Caco-2 (cell line): Measurements from ENCODE around the gene FAM161A. TPM values are rescaled to one million over a fixed set of nuclear protein-coding genes. Genes with fewer than 3 reads are reported as not detected.

Source experiments
- BruUV-seq: library from RNA; stranded (reverse); fragments of 400-500 nt; replicated peaks from 2 replicates; lab custom pipeline; 2021; lab: Mats Ljungman, UMichigan
- CTCF ChIA-PET: fragments of 300-600 bp; sonication (Branson Sonifier 250); formaldehyde crosslinking; loops from one replicate; lab custom pipeline; 2022; ENCODE audit warnings: antibody characterized with exemption; lab: Charles Lee
- POLR2A ChIA-PET: fragments of 300-600 bp; sonication (Branson Sonifier 250); formaldehyde crosslinking; loops from one replicate; lab custom pipeline; 2022; ENCODE audit warnings: antibody characterized with exemption; lab: Charles Lee
- DNase-seq, 2 experiments: peaks; one replicate each; pipeline versions ENCODE4 v3.0.0 to v3.0.0-alpha.2; 2020 to 2022
- H3K27me3 ChIP-seq: replicated peaks from 2 replicates; pipeline ENCODE4 v1.6.0; 2011; ENCODE audit warnings: low read length; ENCODE audit not compliant: control insufficient read depth, insufficient read depth
- H3K36me3 ChIP-seq: 2 replicates; pipeline ENCODE4 v1.5.1; 2011; ENCODE audit warnings: low read length; ENCODE audit not compliant: control insufficient read depth, insufficient read depth
- H3K4me1 ChIP-seq: fragments of 250-450 bp; sonication (Bioruptor Pico); 2 replicates; pipeline ENCODE4 v1.5.1; 2020; ENCODE audit warnings: mild to moderate bottlenecking
- H3K4me3 ChIP-seq: 2 replicates; pipeline ENCODE4 v1.5.1; 2011; ENCODE audit warnings: low read depth, mild to moderate bottlenecking, control low read depth, low read length
- H3K9me3 ChIP-seq: fragments of 250-450 bp; sonication (Bioruptor Pico); 2 replicates; pipeline ENCODE4 v1.5.1; 2020; ENCODE audit warnings: mild to moderate bottlenecking, moderate library complexity
- H3K27ac Mint-ChIP-seq: one replicate; pipeline ENCODE4 v1.8.0; 2022; ENCODE audit warnings: mixed read lengths; ENCODE audit not compliant: unreplicated experiment
- H3K27me3 Mint-ChIP-seq: one replicate; pipeline ENCODE4 v1.8.0; 2022; ENCODE audit warnings: mixed read lengths; ENCODE audit not compliant: insufficient read depth, unreplicated experiment
- H3K36me3 Mint-ChIP-seq: one replicate; pipeline ENCODE4 v1.8.0; 2022; ENCODE audit warnings: mild to moderate bottlenecking, mixed read lengths; ENCODE audit not compliant: insufficient read depth, unreplicated experiment
- H3K4me1 Mint-ChIP-seq: one replicate; pipeline ENCODE4 v1.8.0; 2022; ENCODE audit warnings: low read depth, mixed read lengths; ENCODE audit not compliant: unreplicated experiment
- H3K4me3 Mint-ChIP-seq: one replicate; pipeline ENCODE4 v1.8.0; 2022; ENCODE audit warnings: mild to moderate bottlenecking, moderate library complexity, mixed read lengths; ENCODE audit not compliant: unreplicated experiment
- H3K9me3 Mint-ChIP-seq: one replicate; pipeline ENCODE4 v1.8.0; 2022; ENCODE audit warnings: mixed read lengths; ENCODE audit not compliant: unreplicated experiment
- CTCF ChIP-seq, 2 experiments: fragments of 200-600 bp in 1 of 2; IDR thresholded peaks; 1 replicate in 1 of 2; 2 replicates in 1 of 2; pipeline versions ENCODE4 v1.5.1 to v1.8.0; 2011 to 2022; ENCODE audit warnings: antibody characterized with exemption in 1 of 2, control low read depth in 1 of 2, inconsistent platforms in 1 of 2, low read depth in 1 of 2, low read length in 1 of 2, mild to moderate bottlenecking in 1 of 2, moderate library complexity in 1 of 2; ENCODE audit not compliant: insufficient read depth in 1 of 2, severe bottlenecking in 1 of 2, unreplicated experiment in 1 of 2
- intact Hi-C: fragments of 100-400 bp; cut with micrococcal nuclease; formaldehyde crosslinking; loops from one replicate; pipeline ENCODE4 v1.10.0; 2022; ENCODE audit not compliant: unreplicated experiment
- total RNA-seq: library from RNA; stranded (reverse); gene quantifications from 2 replicates; pipeline ENCODE4 v1.2.3, GENCODE V29; 2022

The FAM161A gene
- total RNA-seq, 1 experiment from 2014 or later: 9.8 TPM

GRCh38 chr2:61795408-61795807 lies 58.5 kb downstream of the FAM161A start:
- no peak for DNase-seq
- no peak overlapping the region for H3K4me3 ChIP-seq
- H3K36me3 Mint-ChIP-seq: no peaks in the 10 kb centered on the region
- intact Hi-C loops: loop anchor here (10.0 kb wide), 1 partner anchor 661 kb away; no protein-coding TSS in a partner anchor
- no peaks in the 10 kb centered on the region for H3K9me3 ChIP-seq
- no peak for TF ChIP-seq CTCF (IDR thresholded peaks at IDR 0.05; ENCODE audit: insufficient read depth in 1 of 2, low read depth in 1 of 2, low read length in 1 of 2, severe bottlenecking in 1 of 2, unreplicated experiment in 1 of 2)
- no peak overlapping the region for H3K27ac Mint-ChIP-seq
- CTCF ChIA-PET: interaction anchor here (0.7 kb wide), 1 partner anchor 1256 kb away, joined by 3 read pairs; no protein-coding TSS in a partner anchor
- H3K4me1 ChIP-seq: no peaks in the 10 kb centered on the region
- H3K36me3 ChIP-seq: no peaks in the 10 kb centered on the region
- H3K4me1 Mint-ChIP-seq: peaks cover 6% of the 10 kb centered on the region
- no peaks in the 10 kb centered on the region for H3K27me3 ChIP-seq
- POLR2A ChIA-PET: no interaction called here
- BruUV-seq: no TSS peak
- no peak overlapping the region for H3K4me3 Mint-ChIP-seq
- H3K27me3 Mint-ChIP-seq: no peaks in the 10 kb centered on the region
- no peaks in the 10 kb centered on the region for H3K9me3 Mint-ChIP-seq

- peak; percentile 84 to 85 for DNase-seq
- H3K4me3 Mint-ChIP-seq: no peak overlapping the region
- TF ChIP-seq CTCF (IDR thresholded peaks at IDR 0.05; ENCODE audit: insufficient read depth in 1 of 2, low read depth in 1 of 2, low read length in 1 of 2, severe bottlenecking in 1 of 2, unreplicated experiment in 1 of 2): peak; percentile 61 to 86
- Histone ChIP-seq H3K9me3 (no peaks in the 10 kb centered on the region), H3K27me3 (no peaks in the 10 kb centered on the region), H3K4me1 (no peaks in the 10 kb centered on the region), H3K4me3 (no peak overlapping the region), H3K36me3 (no peaks in the 10 kb centered on the region)
- intact Hi-C loops: loop anchor here (2.0 to 10.0 kb wide), 2 partner anchors 29 to 659 kb away; no protein-coding TSS in a partner anchor
- no peaks in the 10 kb centered on the region for H3K36me3 Mint-ChIP-seq
- ChIA-PET POLR2A (no interaction called here), CTCF (no interaction called here)
- BruUV-seq: no TSS peak
- H3K9me3 Mint-ChIP-seq: no peaks in the 10 kb centered on the region
- H3K27ac Mint-ChIP-seq: no peak overlapping the region
- H3K4me1 Mint-ChIP-seq: peaks cover 6% of the 10 kb centered on the region
- H3K27me3 Mint-ChIP-seq: no peaks in the 10 kb centered on the region
Measured at GRCh38 chr2:61793389-61793836, 60.4 kb downstream of the FAM161A start.

GRCh38 chr2:61792355-61792890 lies 61.4 kb downstream of the FAM161A start:
- Histone ChIP-seq H3K4me3 (no peak overlapping the region), H3K4me1 (no peaks in the 10 kb centered on the region), H3K9me3 (no peaks in the 10 kb centered on the region), H3K36me3 (no peaks in the 10 kb centered on the region), H3K27me3 (no peaks in the 10 kb centered on the region)
- Mint-ChIP-seq H3K4me1 (peaks cover 6% of the 10 kb centered on the region), H3K27ac (no peak overlapping the region), H3K27me3 (peaks cover 4% of the 10 kb centered on the region), H3K9me3 (no peaks in the 10 kb centered on the region), H3K36me3 (no peaks in the 10 kb centered on the region), H3K4me3 (no peak overlapping the region)
- CTCF ChIA-PET: interaction anchor here (0.6 to 0.7 kb wide), 3 partner anchors 29 to 289 kb away, joined by 3 to 4 read pairs (median 4); no protein-coding TSS in a partner anchor
- intact Hi-C loops: loop anchor here (2.0 to 10.0 kb wide), 2 partner anchors 28 to 658 kb away; no protein-coding TSS in a partner anchor
- no TSS peak for BruUV-seq
- no peak for DNase-seq
- TF ChIP-seq CTCF (IDR thresholded peaks at IDR 0.05; ENCODE audit: insufficient read depth in 1 of 2, low read depth in 1 of 2, low read length in 1 of 2, severe bottlenecking in 1 of 2, unreplicated experiment in 1 of 2): no peak
- POLR2A ChIA-PET: interaction anchor here (0.6 to 1.0 kb wide), 2 partner anchors 28 to 51 kb away, joined by 3 to 6 read pairs; no protein-coding TSS in a partner anchor
